GM19351 (cell line): ENCODE results near the gene SURF4.

Source experiments
- ATAC-seq: cut with Tn5 transposase; IDR thresholded peaks from one replicate; pipeline ENCODE4 v1.9.1; 2021; ENCODE audit warnings: mild to moderate bottlenecking, moderate library complexity; ENCODE audit not compliant: unreplicated experiment

Gene SURF4

DNA sequence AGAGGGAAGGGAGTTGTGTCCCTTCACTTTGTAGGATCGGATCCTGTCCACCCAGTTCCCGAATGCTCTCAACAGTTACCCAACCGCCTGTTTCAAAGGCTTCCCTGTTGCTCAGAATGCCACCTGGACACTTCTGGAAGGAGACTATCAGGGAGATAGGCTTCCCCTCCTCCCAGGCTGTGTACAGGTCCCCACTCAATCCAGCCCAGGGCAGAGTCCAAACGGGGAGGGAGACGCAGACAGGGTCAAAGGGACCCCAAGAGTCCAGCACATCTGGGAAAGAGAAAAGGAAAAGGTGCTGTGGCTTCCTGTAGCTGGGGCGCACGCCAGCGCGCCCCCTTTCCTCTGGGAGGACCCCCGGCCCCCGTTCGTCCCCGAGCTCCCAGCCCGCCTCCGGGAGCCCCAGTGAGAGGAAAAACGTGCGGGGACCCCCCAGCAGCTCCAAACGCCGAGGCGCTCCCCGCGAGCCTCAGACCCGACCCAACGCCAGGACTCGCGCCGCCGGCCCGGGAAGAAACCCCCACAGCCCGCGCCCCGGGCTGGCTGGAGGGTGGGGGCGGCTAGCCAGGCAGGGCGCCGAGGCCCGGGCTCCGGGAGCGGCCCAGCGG is 640 bp downstream of the SURF4 start:
- ATAC-seq, result peak; percentile 7

- no peak for ATAC-seq
Measured at GRCh38 chr9:133374612-133375115, 1.2 kb downstream of the SURF4 start.

DNA sequence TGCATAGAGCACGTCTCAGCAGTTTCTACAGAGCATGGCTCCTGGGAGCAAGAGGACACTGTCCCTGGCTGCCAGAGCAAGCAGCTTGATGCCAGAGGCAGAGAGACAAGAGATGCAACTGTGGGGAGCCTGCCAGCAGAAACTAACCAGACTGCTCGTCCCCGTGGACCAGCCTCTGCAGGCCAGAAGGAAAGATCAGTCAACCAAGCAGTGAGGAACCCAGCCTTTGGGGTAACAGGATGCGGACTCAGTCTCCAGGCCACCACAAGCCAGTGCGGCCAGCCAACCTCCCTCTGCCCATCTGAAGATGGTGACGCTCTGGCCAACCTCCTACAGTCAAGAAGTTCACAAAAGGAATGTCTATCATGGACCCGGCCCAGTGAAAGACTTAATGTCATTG is 3.7 kb downstream of the SURF4 start:
- no peak for ATAC-seq

DNA sequence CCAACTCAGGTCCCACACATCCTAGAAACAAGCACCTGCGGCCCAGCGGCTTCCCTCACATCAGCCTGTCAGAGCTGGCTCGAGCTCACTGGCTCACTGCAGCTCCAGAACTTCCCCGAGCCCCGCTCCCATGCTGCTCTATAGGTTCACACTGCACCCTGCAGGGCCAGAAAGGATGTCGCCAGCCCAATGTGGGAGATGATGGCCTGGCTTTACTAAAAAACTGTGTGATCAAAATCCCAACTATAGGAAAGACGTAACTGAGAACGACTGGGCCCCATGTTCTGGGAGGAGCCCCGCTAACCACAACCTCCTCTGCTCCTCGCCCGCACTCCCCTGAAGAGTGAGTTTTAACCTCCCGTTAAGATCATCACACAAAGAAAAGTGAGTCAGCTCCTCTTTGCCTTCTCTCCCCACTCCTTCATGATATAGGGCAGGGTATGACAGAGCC is 4.6 kb downstream of the SURF4 start:
- ATAC-seq, result no peak

- no peak for ATAC-seq
Measured at GRCh38 chr9:133370685-133371084, 5.2 kb downstream of the SURF4 start.

DNA sequence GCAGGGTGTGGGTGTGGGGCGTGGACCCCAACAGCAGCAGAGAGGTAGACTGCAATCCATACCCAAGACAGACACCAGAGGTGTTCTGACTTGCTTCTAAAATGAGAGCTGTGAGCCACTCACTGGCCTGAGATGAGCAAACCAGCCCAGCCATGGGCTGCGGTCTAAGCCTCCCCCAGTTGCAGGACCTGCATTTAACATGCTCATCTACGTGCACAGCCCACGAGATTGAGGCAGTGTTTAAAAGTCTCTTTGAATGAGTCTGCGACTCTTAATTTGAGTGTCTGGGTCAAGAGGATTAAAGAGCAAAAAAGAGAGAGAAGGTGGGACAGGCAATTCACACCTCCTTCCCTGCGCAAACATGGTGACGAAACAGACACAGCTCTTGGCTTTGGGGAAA is 5.9 kb downstream of the SURF4 start:
- ATAC-seq, result no peak

- ATAC-seq, result no peak
Measured at GRCh38 chr9:133369422-133369821, 6.4 kb downstream of the SURF4 start.

DNA sequence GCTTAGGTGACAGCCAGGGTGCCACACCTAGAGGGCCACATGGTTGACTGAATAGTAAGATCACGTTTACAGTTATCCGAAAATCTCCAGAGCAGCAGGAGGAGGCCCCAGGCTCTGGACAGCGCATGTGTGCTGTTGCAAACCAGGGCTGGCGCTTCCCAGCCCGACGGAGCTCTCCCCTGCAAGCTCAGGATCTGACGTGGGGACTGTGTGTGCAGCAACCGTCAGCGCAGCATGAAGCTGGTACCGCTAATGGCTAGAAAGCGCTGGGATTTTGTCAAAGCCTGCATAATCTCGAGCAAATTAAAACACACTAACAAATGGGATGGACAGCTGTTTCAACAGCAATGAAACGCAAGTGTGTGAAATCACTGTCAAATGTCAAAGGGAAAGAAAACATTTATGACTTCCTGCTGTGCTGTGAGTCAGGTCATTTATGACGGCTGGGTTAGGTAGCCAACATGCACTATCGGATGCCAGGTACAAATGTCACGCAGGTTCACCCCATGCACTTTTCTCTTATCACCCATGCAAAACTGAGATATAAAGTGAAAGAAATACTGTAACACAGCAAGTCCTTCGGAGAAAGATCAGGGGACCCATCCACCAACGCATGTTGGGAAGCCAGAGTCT is 7.5 kb downstream of the SURF4 start:
- no peak for ATAC-seq

DNA sequence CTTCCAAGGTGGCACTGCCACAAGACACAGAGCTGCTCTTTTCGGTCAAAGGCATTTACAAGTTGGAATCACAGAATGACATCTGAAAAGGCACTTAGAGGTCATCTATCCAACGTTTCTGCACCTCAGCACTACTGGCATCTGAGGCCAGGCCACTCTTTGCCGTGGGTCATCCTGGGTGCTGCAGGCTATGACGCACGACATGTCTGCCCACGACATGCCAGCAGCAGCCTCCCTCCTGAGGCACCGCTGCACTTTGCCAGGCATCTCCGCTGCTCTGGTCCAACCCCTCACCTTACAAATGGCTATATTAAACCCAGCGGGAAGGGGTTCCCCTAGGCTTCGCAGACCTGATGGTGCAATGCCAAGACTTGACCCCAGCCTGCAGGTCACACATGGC is 8.1 kb downstream of the SURF4 start:
- no peak for ATAC-seq

DNA sequence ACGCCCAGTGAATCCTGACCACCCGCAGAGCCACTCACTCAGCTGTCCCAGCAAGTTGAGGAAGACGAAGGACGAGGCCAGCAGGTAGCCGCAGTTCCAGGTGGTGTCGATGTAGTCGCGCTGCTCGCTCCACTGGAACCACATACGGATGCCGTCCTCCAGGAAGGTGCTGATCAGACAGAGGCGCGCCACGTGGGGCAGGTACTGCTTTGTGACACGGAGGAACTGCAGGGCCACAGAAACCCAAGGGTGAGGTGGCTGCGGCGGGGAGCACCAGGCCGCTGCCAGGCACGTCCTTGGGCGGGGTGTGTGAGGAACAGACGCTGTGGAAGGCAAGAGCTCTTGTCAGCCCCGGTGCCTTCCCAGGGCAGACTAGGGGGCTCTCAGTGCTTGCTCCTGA is 8.6 kb downstream of the SURF4 start:
- no peak for ATAC-seq

DNA sequence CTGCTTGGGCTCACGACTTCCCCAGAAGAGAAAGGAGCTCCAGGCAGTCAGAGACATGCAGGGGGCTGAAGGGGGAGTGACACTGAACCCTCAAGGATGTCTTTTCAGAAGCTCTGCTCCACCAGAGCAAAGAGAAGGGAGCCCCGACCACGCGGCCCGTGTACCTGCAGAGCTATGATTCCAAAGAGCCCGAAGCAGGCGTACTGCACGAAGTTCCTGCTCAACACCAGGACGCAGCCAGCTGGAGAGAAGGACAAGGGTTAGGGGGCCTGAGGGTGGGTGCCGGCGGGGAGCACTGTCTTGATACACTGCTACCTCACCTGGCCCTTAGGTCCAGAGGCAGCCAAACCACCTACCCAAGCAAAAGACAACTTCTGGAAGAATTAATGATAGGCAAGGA is 9.4 kb downstream of the SURF4 start:
- ATAC-seq, result no peak

GRCh38 chr9:133362359-133363044 is 13.4 kb downstream of the SURF4 start:
- ATAC-seq, result no peak

DNA sequence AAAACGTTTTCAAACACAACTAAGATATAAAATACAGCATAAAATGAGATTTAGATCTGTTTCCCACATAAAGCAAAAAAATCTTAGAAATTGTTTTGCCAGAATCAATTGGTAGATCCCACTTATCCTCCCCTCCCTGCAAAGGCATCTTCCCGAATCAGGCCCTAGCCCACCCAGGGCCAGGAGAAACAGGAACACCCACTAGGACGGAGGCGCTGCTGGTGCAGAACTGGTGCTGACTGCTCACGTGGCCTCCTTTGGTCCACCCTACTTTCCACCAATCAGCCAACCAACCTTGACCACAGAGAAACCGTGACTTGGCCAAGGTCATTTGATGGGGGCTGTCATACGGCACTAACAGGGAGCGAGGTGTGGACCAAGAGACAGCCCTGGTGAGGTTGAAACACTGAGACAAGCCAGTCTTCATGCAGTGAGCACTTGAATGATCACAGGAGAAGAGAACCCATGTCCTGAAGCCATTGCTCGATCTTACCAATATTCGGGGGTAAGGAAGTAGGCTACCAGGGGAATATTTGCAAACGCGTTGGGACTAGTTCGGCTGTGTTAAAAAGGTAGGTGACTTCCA is 14.3 kb downstream of the SURF4 start:
- ATAC-seq, result no peak

GRCh38 chr9:133360400-133361393 is 15.2 kb downstream of the SURF4 start:
- no peak for ATAC-seq

DNA sequence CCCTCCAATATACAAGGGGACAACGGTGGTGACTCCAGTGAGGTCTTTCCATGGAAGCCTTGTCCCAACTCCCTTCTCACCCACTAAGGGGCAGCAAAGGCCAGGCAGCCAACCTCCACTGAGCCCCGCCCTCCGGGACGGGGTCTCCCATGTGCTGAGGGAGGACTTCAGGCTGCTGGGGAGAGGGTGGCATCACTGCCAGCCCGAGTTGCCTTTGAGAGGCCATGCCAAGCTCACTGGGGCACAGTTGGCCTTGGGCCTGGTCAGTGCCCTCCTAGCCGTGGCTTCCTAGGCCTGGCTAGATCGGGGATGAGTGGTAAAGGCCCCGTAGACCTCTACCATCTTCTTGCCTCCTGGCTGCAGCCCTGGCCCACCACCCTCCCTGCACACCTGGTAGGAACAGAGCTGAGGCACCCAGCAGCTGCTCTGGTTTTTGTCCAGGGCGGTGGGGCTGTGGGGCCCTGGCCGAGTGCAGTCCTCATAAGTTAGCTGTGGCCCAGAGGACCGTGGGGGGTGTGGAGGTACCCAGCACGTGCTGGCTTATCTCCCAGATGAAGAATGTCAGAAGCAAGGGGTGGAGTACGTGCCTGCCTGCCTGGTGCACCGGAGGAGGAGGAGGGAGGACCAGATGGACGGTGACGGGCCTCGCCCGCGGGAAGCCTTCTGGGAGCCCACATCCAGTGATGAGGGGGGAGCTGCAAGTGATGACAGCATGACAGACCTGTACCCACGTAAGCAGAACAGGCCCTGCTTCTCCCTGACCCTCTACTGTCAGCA is 16.3 kb downstream of the SURF4 start:
- no peak for ATAC-seq

- no peak for ATAC-seq
Measured at GRCh38 chr9:133357656-133358055, 18.2 kb downstream of the SURF4 start.

GRCh38 chr9:133356391-133357091 is 19.3 kb downstream of the SURF4 start, which contains the start of the genes SURF1 and SURF2:
Gene SURF1, minus strand, starts transcription at chr9:133356487. Its CDS starts 34 bp downstream, at chr9:133356453.
Gene SURF2, plus strand, starts transcription at chr9:133356550. Its CDS starts 43 bp downstream, at chr9:133356593.
- ATAC-seq, result peak; percentile 79

DNA sequence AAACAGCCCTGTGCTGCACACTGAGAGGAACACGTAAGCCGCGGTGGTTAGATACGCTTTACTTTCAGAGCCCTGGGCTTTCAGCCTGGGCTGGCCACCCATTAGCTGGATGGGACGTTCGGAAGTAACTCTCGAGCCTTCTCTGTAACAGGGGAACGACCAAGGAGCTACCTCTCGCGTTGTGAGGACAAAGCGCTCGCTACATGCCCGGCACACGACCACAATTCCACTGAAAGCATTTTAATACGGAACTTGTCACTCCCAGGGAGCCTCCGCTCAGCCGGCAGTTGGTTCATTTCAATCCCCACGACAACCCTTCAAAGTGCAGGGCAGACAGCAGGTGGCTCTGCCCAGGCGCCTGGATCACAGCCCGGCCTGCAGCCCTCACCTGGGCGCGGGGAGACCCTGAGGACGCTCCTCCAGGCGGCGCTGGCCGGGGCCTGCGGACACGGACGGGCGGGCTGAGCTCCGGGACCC is 19.9 kb downstream of the SURF4 start:
- peak; percentile 23 for ATAC-seq

- ATAC-seq, result no peak
Measured at GRCh38 chr9:133354766-133355165, 21.1 kb downstream of the SURF4 start.
